ENCODE measurements around the gene ADGRF3.
A peak's percentile ranks its signal among the peaks of the same experiment; 100 is the strongest.
"Not testable (repeated sequence)": the region's sequence is repeated elsewhere in the genome, so short reads cannot be mapped to it uniquely, and the experiment has no call there.

ADGRF3 gene

GRCh38 chr2:26349690-26350089, 3.1 kb upstream of the ADGRF3 start:
- no peak for DNase-seq (ENCODE audit: low spot score)

GRCh38 chr2:26347286-26347865, 787 bp upstream of the ADGRF3 start:
- no peak for DNase-seq (ENCODE audit: low spot score)

- DNase-seq (ENCODE audit: low spot score): peak; percentile 99
Measured at GRCh38 chr2:26345545-26346453, 790 bp downstream of the ADGRF3 start, which contains the start of gene SELENOI. SELENOI (plus strand) TSS chr2:26346143; CDS start chr2:26346233, 90 bp downstream.

- DNase-seq (ENCODE audit: low spot score): no peak
Measured at GRCh38 chr2:26345283-26345544, 1.4 kb downstream of the ADGRF3 start.

- DNase-seq (ENCODE audit: low spot score): no peak
Measured at GRCh38 chr2:26344581-26345282, 1.9 kb downstream of the ADGRF3 start.

- DNase-seq (ENCODE audit: low spot score): no peak
Measured at GRCh38 chr2:26340831-26341230, 5.8 kb downstream of the ADGRF3 start.

GRCh38 chr2:26337298-26337697, 9.3 kb downstream of the ADGRF3 start:
- DNase-seq (ENCODE audit: low spot score): no peak

GRCh38 chr2:26336719-26337118, 9.9 kb downstream of the ADGRF3 start:
- DNase-seq (ENCODE audit: low spot score): no peak

- no peak for DNase-seq (ENCODE audit: low spot score)
Measured at GRCh38 chr2:26335231-26335630, 11.4 kb downstream of the ADGRF3 start.

- DNase-seq (ENCODE audit: low spot score): no peak
Measured at GRCh38 chr2:26333293-26333692, 13.3 kb downstream of the ADGRF3 start.

- DNase-seq (ENCODE audit: low spot score): not testable (repeated sequence)
Measured at GRCh38 chr2:26331321-26331720, 15.3 kb downstream of the ADGRF3 start.

- no peak for DNase-seq (ENCODE audit: low spot score)
Measured at GRCh38 chr2:26330604-26331003, 16.0 kb downstream of the ADGRF3 start.

- peak; percentile 85 for DNase-seq (ENCODE audit: low spot score)
Measured at GRCh38 chr2:26330114-26330549, 16.5 kb downstream of the ADGRF3 start.

- not testable (repeated sequence) for DNase-seq (ENCODE audit: low spot score)
Measured at GRCh38 chr2:26329083-26329482, 17.5 kb downstream of the ADGRF3 start.

- DNase-seq (ENCODE audit: low spot score): no peak
Measured at GRCh38 chr2:26327291-26328272, 19.0 kb downstream of the ADGRF3 start.

- no peak for DNase-seq (ENCODE audit: low spot score)
Measured at GRCh38 chr2:26326514-26326913, 20.1 kb downstream of the ADGRF3 start.

GRCh38 chr2:26325851-26326250, 20.7 kb downstream of the ADGRF3 start:
- no peak for DNase-seq (ENCODE audit: low spot score)

- no peak for DNase-seq (ENCODE audit: low spot score)
Measured at GRCh38 chr2:26324903-26325302, 21.7 kb downstream of the ADGRF3 start.

GRCh38 chr2:26324479-26324878, 22.1 kb downstream of the ADGRF3 start:
- not testable (repeated sequence) for DNase-seq (ENCODE audit: low spot score)

- no peak for DNase-seq (ENCODE audit: low spot score)
Measured at GRCh38 chr2:26318950-26319349, 27.6 kb downstream of the ADGRF3 start.

GRCh38 chr2:26317377-26318105, 29.0 kb downstream of the ADGRF3 start:
- DNase-seq (ENCODE audit: low spot score): no peak

Data from left forelimb (tissue), 1 donor.